Panc1 (cell line): ENCODE results near the gene TULP4.

Experiments
- TF ChIP-seq, protein P1 (sequence below): fragments of 450-650 bp; IDR thresholded peaks from 2 replicates; pipeline ENCODE4 v1.5.1; 2017; ENCODE audit warnings: mild to moderate bottlenecking
- TF ChIP-seq, protein P2 (sequence below), 2 experiments: IDR thresholded peaks; 2 replicates each; pipeline ENCODE4 v1.6.1; 2011 to 2012; ENCODE audit warnings: low read depth in 2 of 2, control low read depth in 1 of 2, low read length in 1 of 2, mild to moderate bottlenecking in 1 of 2, moderate library complexity in 1 of 2; ENCODE audit not compliant: insufficient read depth in 1 of 2

GRCh38 chr6:158507174-158507573 is 194.9 kb downstream of the TULP4 start:
- TF ChIP-seq, protein P1, sequence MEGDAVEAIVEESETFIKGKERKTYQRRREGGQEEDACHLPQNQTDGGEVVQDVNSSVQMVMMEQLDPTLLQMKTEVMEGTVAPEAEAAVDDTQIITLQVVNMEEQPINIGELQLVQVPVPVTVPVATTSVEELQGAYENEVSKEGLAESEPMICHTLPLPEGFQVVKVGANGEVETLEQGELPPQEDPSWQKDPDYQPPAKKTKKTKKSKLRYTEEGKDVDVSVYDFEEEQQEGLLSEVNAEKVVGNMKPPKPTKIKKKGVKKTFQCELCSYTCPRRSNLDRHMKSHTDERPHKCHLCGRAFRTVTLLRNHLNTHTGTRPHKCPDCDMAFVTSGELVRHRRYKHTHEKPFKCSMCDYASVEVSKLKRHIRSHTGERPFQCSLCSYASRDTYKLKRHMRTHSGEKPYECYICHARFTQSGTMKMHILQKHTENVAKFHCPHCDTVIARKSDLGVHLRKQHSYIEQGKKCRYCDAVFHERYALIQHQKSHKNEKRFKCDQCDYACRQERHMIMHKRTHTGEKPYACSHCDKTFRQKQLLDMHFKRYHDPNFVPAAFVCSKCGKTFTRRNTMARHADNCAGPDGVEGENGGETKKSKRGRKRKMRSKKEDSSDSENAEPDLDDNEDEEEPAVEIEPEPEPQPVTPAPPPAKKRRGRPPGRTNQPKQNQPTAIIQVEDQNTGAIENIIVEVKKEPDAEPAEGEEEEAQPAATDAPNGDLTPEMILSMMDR = no peak
- TF ChIP-seq, protein P2, sequence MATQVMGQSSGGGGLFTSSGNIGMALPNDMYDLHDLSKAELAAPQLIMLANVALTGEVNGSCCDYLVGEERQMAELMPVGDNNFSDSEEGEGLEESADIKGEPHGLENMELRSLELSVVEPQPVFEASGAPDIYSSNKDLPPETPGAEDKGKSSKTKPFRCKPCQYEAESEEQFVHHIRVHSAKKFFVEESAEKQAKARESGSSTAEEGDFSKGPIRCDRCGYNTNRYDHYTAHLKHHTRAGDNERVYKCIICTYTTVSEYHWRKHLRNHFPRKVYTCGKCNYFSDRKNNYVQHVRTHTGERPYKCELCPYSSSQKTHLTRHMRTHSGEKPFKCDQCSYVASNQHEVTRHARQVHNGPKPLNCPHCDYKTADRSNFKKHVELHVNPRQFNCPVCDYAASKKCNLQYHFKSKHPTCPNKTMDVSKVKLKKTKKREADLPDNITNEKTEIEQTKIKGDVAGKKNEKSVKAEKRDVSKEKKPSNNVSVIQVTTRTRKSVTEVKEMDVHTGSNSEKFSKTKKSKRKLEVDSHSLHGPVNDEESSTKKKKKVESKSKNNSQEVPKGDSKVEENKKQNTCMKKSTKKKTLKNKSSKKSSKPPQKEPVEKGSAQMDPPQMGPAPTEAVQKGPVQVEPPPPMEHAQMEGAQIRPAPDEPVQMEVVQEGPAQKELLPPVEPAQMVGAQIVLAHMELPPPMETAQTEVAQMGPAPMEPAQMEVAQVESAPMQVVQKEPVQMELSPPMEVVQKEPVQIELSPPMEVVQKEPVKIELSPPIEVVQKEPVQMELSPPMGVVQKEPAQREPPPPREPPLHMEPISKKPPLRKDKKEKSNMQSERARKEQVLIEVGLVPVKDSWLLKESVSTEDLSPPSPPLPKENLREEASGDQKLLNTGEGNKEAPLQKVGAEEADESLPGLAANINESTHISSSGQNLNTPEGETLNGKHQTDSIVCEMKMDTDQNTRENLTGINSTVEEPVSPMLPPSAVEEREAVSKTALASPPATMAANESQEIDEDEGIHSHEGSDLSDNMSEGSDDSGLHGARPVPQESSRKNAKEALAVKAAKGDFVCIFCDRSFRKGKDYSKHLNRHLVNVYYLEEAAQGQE (IDR thresholded peaks at IDR 0.05; ENCODE audit: insufficient read depth in 1 of 2, low read depth in 2 of 2, low read length in 1 of 2) = no peak
